ENCODE data around the gene RNF212.
"Not testable (repeated sequence)": the region's sequence is repeated elsewhere in the genome, so short reads cannot be mapped to it uniquely, and the experiment has no call there.

RNF212 gene

DNA sequence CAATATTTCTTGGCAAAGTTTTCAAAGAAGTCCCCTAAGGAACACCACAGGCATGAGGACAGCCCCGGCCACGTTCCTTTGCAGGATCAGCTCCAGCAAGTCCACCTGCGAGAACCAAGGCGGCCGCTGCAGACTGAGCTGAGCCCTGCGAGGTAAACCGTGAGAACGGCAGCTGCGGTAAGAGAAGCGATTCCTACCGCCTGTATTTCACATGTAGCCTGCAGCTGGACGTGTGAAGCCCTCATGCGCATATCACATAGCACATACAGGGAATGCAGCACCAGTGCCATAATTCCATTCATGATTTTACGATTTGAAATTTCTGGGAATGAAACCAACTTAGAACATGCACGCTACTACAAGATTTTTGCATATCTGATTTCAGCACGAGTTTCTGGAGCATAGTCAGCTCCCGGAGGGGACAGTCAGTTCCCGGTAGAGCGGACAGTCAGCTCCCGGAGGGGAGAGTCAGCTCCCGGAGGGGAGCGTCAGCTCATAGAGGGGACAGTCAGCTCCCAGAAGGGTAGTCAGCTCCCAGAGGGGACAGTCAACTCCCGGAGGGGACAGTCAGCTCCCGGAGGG lies 60.2 kb downstream of the RNF212 start:
- in situ Hi-C loops (cut with HindIII; ENCODE audit: low pct_unique_long_range_greater_than_20kb, low sequenced_read_pairs) = no loop called here
- no peak for TF ChIP-seq JUND (IDR thresholded peaks at IDR 0.05; ENCODE audit: low read depth)
- peak in 1 of 2 experiments; percentile 39 for DNase-seq (ENCODE audit: low read depth in 1 of 2, low spot score in 1 of 2)

DNA sequence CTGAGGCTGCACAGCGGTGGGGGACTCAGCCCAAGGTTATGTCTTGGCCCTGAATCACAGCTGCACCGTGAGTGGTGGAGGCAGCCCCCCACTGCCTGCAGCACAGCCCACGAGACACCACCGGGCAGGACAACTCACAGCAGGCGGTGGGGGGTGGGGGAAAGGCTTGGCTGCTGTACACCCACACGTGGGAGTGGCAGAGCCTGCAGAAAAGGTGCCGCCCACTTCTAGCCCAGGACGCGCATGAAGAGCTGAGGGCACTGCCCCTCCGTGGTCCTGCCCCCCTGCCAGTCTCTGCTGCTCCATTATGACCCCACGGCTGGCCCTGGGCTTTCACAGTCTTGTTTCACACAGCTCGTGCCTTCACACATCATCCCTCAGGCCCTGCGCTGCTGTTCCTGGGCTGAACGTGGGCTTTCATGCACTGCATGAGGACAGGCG lies 61.1 kb downstream of the RNF212 start:
- no peak for TF ChIP-seq JUND (IDR thresholded peaks at IDR 0.05; ENCODE audit: low read depth)
- in situ Hi-C loops (cut with HindIII; ENCODE audit: low pct_unique_long_range_greater_than_20kb, low sequenced_read_pairs) = no loop called here
- DNase-seq (ENCODE audit: low read depth in 1 of 2, low spot score in 1 of 2) = no peak

DNA sequence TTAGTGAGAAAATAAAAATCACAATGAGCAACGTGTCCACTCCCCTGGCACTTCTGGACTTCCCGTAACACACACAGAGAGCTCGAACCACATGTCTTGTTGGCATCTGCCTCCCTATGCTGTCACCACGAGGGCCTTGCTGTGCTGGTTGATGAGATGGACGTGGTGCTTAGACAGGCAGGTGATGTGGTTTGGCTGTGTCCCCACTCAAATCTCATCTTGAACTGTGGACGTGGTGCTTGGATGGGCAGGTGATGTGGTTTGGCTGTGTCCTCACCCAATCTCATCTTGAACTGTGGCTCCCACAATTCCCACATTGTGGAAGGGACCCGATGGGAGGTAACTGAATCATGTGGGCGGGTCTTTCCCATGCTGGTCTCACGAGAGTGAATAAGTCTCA lies 61.9 kb downstream of the RNF212 start:
- no peak for TF ChIP-seq JUND (IDR thresholded peaks at IDR 0.05; ENCODE audit: low read depth)
- in situ Hi-C loops (cut with HindIII; ENCODE audit: low pct_unique_long_range_greater_than_20kb, low sequenced_read_pairs) = no loop called here
- DNase-seq (ENCODE audit: low read depth in 1 of 2, low spot score in 1 of 2) = no peak

DNA sequence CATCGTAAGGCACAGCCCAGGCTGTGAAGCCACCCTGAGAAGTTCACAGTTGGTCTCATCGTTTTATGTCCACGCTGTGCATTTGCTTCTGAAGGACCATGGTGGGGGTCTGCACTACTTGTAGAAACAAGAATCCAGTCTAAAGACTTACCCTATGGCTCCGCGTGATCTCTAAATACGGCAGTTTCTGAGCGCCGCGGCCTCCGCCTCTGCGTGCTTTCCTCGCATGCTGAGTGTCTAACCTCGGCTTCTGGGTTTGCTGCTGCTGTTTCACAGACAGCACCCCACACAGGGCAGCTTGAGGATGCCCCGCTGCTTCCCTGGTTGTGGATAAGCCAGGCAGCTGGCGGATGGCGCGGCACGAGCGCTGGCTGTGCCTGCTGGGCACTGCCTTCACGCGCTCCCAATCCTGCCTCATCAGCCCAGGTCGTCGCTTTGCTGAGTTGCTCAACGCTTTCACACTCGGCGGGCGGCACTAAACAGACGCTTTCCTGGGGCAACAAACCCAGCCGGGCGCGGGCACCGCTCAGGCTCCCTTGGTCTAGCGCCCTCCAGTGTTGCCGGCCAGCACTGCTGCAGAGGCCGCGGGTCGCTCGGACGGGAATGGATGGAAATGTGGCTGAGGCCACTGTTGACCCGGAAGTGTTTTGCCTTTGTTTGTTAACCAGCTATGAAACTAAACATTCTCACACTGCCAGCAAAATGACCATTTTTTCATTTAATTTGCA lies 62.7 kb downstream of the RNF212 start:
- in situ Hi-C loops (cut with HindIII; ENCODE audit: low pct_unique_long_range_greater_than_20kb, low sequenced_read_pairs) = no loop called here
- no peak for DNase-seq (ENCODE audit: low read depth in 1 of 2, low spot score in 1 of 2)
- TF ChIP-seq JUND (IDR thresholded peaks at IDR 0.05; ENCODE audit: low read depth) = no peak

DNA sequence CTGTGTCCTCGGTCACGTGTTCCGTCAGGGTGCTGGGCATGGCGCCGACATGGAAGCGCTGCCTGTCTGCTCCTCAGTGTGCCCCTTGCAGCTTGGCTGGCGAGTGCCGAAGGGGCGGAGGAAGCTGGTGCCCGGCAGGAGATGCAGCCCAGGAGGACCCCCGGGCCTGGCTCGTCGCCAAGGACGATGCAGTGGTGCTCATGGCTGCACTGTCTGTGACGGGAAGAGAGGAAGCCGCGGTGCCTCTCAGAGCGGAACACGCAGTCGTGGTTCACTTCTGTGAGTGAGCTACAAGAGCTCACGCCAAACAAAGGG lies 63.8 kb downstream of the RNF212 start:
- no peak for DNase-seq (ENCODE audit: low read depth in 1 of 2, low spot score in 1 of 2)
- in situ Hi-C loops (cut with HindIII; ENCODE audit: low pct_unique_long_range_greater_than_20kb, low sequenced_read_pairs) = no loop called here
- no peak for TF ChIP-seq JUND (IDR thresholded peaks at IDR 0.05; ENCODE audit: low read depth)

DNA sequence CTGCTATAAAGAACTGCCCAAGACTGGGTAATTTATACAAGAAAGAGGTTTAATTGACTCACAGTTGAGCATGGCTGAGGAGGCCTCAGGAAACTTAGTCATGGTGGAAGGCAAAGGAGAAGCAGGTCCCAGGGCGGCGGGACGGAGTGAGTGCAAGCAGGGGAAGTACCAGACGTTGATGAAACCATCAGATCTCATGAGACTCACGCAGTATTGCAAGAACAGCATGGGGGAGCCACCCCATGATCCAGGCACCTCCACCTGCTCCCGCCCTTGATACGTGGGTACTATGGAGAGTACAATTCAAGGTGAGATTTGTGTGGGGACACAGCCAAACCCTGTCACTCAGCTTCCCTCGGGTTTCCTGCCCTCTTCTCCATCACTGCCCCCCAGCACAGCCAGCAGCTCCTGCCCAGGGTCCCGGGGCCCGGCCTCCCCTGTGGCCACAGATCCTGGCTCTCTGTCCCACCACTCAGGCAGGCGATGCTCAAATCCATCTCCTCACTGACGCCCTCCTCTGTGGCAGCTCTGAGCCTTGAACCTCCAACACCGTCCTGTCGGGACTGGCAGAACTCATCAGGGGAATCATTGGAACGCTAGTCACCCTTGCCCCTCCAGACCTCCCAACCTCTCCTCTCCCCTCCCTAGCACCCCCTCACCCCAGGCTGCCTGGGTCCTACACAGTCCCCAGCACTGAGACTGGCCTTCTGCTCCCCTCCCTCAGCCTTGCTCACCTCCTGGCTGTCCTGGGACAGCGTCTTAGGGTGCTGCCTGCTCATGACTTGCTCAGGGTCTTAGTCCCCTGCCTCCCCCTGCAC lies 64.4 kb downstream of the RNF212 start:
- no peak for DNase-seq (ENCODE audit: low read depth in 1 of 2, low spot score in 1 of 2)
- in situ Hi-C loops (cut with HindIII; ENCODE audit: low pct_unique_long_range_greater_than_20kb, low sequenced_read_pairs) = no loop called here
- TF ChIP-seq JUND (IDR thresholded peaks at IDR 0.05; ENCODE audit: low read depth) = no peak

DNA sequence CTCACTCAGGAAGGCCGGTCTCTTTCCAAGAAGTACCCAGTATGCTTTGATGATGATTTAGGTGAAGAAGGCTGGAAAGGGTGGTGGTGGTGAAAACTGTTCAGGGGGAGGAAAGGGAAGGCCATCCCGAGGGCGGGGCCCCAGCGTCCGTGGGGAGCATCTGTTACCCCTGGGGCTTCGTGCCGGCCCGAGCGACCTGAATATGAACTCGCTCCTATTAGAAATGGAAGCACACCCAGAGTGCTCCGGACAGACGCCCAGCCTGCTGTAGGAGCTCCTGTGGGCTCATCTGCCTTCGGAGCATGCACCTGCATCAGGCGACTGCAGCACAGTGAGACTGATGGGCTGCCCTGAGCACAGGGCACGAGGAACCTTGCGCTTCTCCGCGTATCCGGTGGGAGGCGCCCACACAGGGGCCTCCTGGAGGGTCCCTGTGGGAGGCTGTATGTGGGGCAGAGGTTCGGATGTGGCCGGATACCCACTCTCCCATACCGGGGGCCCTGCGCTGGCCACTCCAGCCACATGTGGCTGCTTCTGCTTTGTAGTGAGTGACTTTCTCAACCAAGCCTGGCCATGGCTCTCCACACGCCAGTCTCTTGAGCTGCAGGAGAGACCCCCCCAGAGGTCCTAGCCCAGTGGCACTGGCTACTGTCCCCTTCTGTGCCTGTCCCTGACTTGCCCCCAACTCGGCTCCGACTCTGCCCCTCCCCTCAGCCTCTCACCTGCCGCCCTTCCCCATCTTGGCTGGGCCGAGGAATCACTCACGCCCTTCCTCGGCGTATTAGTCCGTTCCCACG lies 65.2 kb downstream of the RNF212 start:
- no peak for DNase-seq (ENCODE audit: low read depth in 1 of 2, low spot score in 1 of 2)
- TF ChIP-seq JUND (IDR thresholded peaks at IDR 0.05; ENCODE audit: low read depth) = no peak
- in situ Hi-C loops (cut with HindIII; ENCODE audit: low pct_unique_long_range_greater_than_20kb, low sequenced_read_pairs) = no loop called here

DNA sequence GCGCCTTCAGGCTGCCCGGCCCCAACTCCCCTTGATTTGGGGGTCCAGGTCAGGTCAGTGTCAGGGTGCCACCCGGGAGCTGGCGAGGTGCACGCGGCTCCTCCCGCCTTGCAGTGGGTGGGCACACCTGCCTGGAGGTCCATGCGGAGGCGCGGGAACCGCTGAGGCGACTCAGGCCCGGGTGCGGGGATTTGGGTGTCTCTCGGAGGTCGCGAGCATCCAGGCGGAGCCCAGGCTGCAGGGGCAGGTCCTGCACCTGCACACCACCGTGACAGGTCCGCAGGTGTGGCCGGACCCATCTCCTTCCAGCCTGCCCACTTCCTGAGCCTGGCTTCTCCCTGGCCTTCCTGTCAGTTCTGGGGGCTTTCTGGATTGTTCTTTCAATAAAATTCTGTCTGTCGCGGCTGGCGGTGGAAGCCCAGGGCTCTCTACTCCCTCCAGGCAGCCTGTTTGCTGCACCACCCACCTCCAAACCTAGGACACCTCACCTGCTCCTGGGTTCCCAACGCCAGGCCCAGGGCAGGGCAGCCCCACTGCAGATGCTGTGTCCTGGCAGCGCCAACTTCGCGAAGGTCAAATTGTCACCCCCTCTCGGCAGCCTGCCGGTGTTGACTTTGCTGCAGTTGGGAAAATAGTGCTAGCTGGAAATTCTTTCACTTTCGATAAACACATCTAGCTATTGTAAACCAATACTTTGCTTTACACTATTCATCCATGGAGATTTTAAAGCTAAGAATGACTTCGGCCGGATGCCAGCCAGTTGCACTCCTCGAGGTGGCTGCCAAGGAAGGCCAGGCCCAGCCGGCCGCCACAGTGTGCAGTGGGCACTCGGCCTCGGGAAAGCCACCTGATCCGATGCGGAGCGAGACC lies 66.0 kb downstream of the RNF212 start:
- in situ Hi-C loops (cut with HindIII; ENCODE audit: low pct_unique_long_range_greater_than_20kb, low sequenced_read_pairs) = no loop called here
- no peak for TF ChIP-seq JUND (IDR thresholded peaks at IDR 0.05; ENCODE audit: low read depth)
- no peak for DNase-seq (ENCODE audit: low read depth in 1 of 2, low spot score in 1 of 2)

DNA sequence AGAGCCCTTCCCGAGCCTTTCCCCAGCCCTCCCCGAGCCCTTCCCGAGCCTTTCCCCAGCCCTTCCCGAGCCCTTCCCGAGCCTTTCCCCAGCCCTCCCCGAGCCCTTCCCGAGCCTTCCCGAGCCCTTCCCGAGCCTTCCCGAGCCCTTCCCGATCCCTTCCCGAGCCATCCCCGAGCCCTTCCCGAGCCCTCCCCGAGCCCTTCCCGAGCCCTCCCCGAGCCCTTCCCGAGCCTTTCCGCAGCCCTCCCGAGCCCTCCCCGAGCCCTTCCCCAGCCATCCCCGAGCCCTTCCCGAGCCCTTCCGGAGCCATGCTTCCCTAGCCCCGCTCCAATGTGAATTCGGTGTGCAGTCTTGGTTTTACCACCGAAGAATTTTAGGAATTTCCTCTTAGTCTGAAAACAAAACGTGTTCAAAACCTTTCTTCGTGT lies 66.8 kb downstream of the RNF212 start:
- DNase-seq (ENCODE audit: low read depth in 1 of 2, low spot score in 1 of 2); in situ Hi-C loops (cut with HindIII; ENCODE audit: low pct_unique_long_range_greater_than_20kb, low sequenced_read_pairs): not testable (repeated sequence)

DNA sequence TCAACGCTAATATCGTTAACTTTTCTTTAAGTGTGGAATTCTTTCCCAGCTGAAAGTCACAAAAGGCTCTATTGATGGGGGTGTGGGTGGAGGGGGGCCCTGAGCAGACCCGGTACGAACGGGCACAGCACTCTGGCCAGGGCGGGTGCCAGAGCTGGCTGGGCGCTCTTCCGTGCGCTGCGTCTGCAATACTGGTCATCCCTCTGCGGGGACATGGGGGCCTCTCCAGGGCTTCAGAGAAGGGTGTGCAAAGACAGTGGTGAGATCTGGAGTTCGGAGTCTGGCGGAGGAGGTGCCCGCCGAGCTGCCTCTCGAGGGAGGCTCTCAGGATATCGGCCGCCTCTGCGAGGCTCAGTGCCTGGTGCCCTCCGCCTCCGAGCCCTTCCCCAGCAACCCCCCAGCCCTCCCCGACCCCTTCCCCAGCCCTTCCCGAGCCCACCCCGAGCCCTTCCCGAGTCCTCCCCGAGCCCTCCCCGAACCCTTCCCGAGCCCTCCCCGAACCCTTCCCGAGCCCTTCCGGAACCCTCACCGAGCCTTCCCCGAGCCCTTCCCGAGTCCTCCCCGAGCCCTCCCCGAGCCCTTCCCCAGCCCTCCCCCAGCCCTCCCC lies 67.7 kb downstream of the RNF212 start:
- in situ Hi-C loops (cut with HindIII; ENCODE audit: low pct_unique_long_range_greater_than_20kb, low sequenced_read_pairs) = no loop called here
- no peak for DNase-seq (ENCODE audit: low read depth in 1 of 2, low spot score in 1 of 2)

DNA sequence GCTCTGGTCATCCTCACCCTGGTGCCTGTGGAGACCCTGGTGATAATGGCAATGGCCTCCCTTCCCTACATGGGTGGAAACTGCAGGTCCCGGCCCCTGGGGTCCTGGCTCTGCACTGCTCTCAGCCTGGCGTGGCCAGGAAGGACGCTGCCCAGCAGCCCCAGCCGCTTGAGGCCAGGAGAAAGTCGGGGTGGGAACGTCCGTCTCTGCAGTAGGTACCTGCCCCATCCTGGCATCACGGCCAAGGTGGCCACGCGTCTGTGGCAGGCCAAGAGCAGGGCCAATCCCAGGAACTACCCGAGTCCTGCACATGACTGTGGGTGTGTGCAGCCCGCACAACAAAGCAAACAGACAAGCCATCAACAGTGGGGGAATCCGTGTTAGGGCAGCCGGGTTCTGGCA lies 68.2 kb downstream of the RNF212 start:
- in situ Hi-C loops (cut with HindIII; ENCODE audit: low pct_unique_long_range_greater_than_20kb, low sequenced_read_pairs) = no loop called here
- no peak for TF ChIP-seq JUND (IDR thresholded peaks at IDR 0.05; ENCODE audit: low read depth)
- no peak for DNase-seq (ENCODE audit: low read depth in 1 of 2, low spot score in 1 of 2)

More for the DNA sequence above, 67.7 kb downstream of the RNF212 start:
- TF ChIP-seq JUND (IDR thresholded peaks at IDR 0.05; ENCODE audit: low read depth) = no peak

All from T47D (cell line).